Stimulated activated effector memory CD8-positive, alpha-beta T cell treated with anti-CD3 and anti-CD28 coated beads, Interleukin-12 subunit alpha, Interleukin-12 subunit beta, amount 100 ng/mL, for 72 hours (primary cell): ENCODE measurements around the gene SYT5.
"Not testable (repeated sequence)": the region's sequence is repeated elsewhere in the genome, so short reads cannot be mapped to it uniquely, and the experiment has no call there.

Experiments
- ATAC-seq: fragments of 150-1000 bp; cut with Tn5 transposase; 2 replicates; pipeline ENCODE4 v1.10.0; 2021
- DNase-seq, 2 donors: peaks; one replicate each; pipeline ENCODE4 v3.0.0; 2021 to 2022; ENCODE audit warnings: low spot score in 2 of 2
- H3K27ac Mint-ChIP-seq: one replicate; pipeline ENCODE4 v1.8.0; 2022; ENCODE audit warnings: mild to moderate bottlenecking, mixed read lengths
- H3K36me3 Mint-ChIP-seq: one replicate; pipeline ENCODE4 v1.8.0; 2022; ENCODE audit warnings: mild to moderate bottlenecking, mixed read lengths
- H3K4me1 Mint-ChIP-seq: one replicate; pipeline ENCODE4 v1.8.0; 2022; ENCODE audit warnings: mixed read lengths
- H3K4me3 Mint-ChIP-seq: one replicate; pipeline ENCODE4 v1.8.0; 2022; ENCODE audit warnings: mild to moderate bottlenecking, mixed read lengths
- H3K9me3 Mint-ChIP-seq: one replicate; pipeline ENCODE4 v1.8.0; 2022; ENCODE audit warnings: mixed read lengths

SYT5 gene

GRCh38 chr19:55161571-55162322 is 18.3 kb downstream of the SYT5 start:
- Mint-ChIP-seq H3K27ac (no peak overlapping the region), H3K4me1 (peaks cover 18% of the 10 kb centered on the region)
- DNase-seq: no peak

DNA sequence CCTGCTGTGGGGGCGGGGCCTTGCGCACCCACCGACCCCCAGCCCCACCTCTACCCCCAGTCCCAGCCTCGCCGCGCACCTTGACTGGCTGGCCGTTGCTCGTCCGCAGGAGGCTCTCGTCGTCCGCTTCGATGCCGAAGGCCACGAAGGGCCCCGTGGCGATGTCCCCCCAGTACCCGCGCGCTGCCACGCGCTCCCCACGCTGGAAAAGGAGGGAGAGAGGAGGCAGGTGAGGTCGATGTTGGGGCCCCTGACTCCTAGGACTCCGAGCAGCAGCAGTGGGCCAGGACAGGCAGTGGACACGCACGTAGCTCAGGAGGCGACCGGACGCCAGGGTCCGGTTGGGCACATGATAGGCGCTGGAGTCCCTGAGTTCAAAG is 19.1 kb downstream of the SYT5 start:
- Mint-ChIP-seq H3K9me3 (no peaks in the 10 kb centered on the region), H3K27ac (no peak overlapping the region), H3K4me3 (no peak overlapping the region), H3K36me3 (no peaks in the 10 kb centered on the region), H3K4me1 (peaks cover 16% of the 10 kb centered on the region)
- ATAC-seq: no peak
- no peak for DNase-seq

More at GRCh38 chr19:55161571-55162322, 18.3 kb downstream of the SYT5 start:
- Mint-ChIP-seq H3K9me3 (no peaks in the 10 kb centered on the region), H3K36me3 (peaks cover 3% of the 10 kb centered on the region), H3K4me3 (no peak overlapping the region)
- no peak for ATAC-seq

- Mint-ChIP-seq H3K4me3 (no peak overlapping the region), H3K4me1 (peaks cover 16% of the 10 kb centered on the region), H3K27ac (no peak overlapping the region), H3K9me3 (no peaks in the 10 kb centered on the region), H3K36me3 (no peaks in the 10 kb centered on the region)
- DNase-seq (peak; percentile 91 to 93), ATAC-seq (peak; percentile 89)
Measured at GRCh38 chr19:55160128-55160985, 19.7 kb downstream of the SYT5 start.

DNA sequence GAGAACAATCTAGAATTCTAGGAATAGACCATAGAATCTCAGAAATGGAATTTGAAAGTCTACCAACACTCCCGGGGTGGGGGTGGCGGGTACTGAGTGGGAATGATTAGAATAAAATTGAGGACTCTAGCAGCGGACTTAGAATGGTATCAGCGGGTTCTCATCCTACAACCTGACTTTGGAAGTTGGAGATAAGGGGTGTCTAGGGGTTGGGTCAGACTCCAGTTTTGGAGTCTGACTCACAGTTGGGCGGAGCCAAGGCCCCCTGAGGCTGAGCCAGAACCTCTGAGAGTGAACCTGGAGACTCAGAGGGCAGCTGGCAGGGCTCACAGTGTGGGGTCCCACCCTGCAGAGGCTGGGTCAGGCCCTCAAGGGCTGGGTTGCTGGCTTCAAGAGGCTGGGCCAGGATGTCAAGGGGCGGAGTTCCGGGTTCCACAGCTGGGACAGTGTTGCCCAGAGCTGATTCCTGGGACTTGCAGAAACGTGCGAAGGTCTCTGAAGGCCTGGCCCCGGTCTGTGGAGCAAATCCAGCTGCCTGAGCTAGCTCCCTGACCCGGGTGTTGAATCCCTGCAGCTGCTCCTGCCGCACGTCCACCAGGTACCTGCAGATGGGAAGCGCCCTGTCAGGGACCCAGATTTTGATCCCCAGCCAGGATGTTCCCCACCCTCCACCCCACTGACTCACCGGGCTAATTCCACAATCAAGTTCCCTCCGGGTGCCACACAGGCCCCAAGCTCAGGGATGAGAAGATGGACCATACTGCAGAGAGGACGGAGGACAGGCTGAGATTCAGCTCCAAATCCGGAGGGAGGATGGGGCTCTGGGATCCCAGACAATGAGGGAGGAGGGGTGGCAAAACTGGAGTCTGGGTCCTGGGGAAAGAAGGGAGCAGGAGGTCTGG is 21.0 kb downstream of the SYT5 start:
- H3K4me3 Mint-ChIP-seq: no peak overlapping the region
- H3K9me3 Mint-ChIP-seq: no peaks in the 10 kb centered on the region
- no peaks in the 10 kb centered on the region for H3K36me3 Mint-ChIP-seq
- ATAC-seq (no peak), DNase-seq (no peak)
- H3K4me1 Mint-ChIP-seq: peaks cover 21% of the 10 kb centered on the region
- H3K27ac Mint-ChIP-seq: no peak overlapping the region

DNA sequence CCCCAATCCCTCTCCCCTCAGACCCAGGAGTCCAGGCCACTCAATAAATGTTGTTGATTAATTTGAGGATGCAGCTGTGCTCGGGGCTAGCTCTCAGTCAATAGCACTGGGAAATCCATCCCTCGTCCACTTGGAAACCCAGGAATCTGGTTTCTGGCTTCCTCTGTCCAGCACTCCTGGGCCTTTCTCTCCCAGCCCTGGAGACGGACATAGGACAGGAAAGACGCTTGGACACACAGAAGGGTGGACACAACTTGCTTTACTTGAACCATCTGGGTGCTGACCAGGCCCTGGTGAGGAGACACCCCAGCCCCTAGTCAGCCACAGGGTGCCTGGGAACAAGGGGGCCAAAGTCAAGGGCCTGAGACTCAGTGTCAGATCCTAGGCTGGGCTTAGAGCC is 21.7 kb downstream of the SYT5 start:
- H3K27ac Mint-ChIP-seq: no peak overlapping the region
- no peaks in the 10 kb centered on the region for H3K9me3 Mint-ChIP-seq
- no peak overlapping the region for H3K4me3 Mint-ChIP-seq
- H3K4me1 Mint-ChIP-seq: peaks cover 26% of the 10 kb centered on the region
- ATAC-seq (no peak), DNase-seq (no peak)
- no peaks in the 10 kb centered on the region for H3K36me3 Mint-ChIP-seq

DNA sequence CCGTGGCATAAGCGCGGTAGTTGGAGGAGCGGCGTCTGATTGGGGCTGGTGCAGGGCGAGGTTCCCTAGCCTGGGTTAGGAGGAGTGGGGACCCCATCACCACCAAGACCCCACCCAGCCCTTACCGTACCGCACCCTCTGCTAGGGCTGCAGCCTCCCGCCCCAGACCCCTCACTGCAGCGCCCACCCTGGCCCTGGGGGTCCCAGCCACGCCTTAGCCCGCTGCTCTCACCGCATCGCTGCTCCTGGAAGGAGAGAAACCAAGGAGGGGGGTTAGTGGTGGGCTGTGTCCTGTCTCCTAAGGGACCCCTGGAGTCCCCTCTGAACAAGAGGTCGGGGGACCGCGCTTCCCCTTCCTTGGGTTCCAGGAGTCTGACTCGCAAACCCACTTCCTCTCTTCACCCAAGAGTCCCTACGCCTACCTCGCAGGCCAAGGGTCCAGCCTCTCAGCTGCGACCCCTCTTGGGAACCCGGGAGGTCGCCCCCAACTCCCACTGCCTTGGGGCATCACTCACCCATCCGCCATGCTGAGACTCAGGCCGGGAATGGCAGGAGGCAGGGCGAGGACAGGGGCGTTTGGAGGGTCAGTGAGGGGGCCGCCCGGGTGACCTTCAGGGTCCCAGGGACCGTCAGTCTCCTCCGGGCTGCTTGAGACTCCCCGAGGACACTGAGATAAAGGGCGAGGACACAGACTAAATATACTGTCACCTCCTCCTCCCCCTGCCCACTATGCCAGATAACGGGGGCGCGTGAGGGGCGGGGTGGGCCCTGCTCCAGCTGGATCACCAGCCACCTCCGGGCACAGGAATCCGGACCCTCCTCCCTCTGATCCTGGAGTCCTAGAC is 22.8 kb downstream of the SYT5 start, which contains the start of gene TNNI3:
TNNI3 (minus strand) TSS at position 669 of the 845 bp plus-strand sequence; CDS start at position 526, 143 bp downstream.
- Mint-ChIP-seq H3K4me1 (peaks cover 27% of the 10 kb centered on the region), H3K4me3 (peak within 1 kb of the TSS; percentile 15), H3K27ac (no peak within 1 kb of the TSS), H3K9me3 (peaks cover 1% of the 10 kb centered on the region), H3K36me3 (no peaks in the 10 kb centered on the region)
- DNase-seq: no peak
- no peak for ATAC-seq

GRCh38 chr19:55156202-55157063 is 23.7 kb downstream of the SYT5 start:
- ATAC-seq (no peak), DNase-seq (no peak)
- Mint-ChIP-seq H3K36me3 (no peaks in the 10 kb centered on the region), H3K4me1 (peaks cover 36% of the 10 kb centered on the region), H3K9me3 (peaks cover 6% of the 10 kb centered on the region), H3K4me3 (peak overlapping the region; percentile 15), H3K27ac (no peak overlapping the region)

DNA sequence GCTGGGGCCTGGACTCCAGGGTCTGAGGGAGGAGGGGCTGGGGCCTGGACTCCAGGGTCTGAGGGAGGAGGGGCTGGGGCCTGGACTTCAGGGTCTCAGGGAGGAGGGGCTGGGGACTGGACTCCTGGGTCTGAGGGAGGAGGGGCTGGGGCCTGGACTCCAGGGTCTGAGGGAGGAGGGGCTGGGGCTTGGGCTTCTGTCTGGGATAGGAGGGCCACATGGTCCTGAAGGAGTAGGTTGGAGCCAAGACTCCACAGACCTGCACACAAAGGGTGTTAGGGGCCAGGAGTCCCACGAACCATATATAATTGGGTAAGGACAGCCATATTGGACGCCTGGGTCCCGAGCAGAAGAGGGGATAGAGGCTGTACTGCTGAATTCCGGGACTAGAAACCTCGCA is 24.3 kb downstream of the SYT5 start:
- H3K4me3 Mint-ChIP-seq, H3K36me3 Mint-ChIP-seq: not testable (repeated sequence)
- peaks cover 35% of the 10 kb centered on the region for H3K4me1 Mint-ChIP-seq

GRCh38 chr19:55153652-55154264 is 26.3 kb downstream of the SYT5 start:
- Mint-ChIP-seq H3K4me3 (no peak overlapping the region), H3K27ac (no peak overlapping the region), H3K9me3 (peaks cover 6% of the 10 kb centered on the region), H3K4me1 (peaks cover 26% of the 10 kb centered on the region), H3K36me3 (no peaks in the 10 kb centered on the region)
- DNase-seq (no peak), ATAC-seq (no peak)

More for the DNA sequence above, 24.3 kb downstream of the SYT5 start:
- ATAC-seq, H3K9me3 Mint-ChIP-seq, DNase-seq, H3K27ac Mint-ChIP-seq: not testable (repeated sequence)

- no peak for ATAC-seq
- H3K4me1 Mint-ChIP-seq: peaks cover 26% of the 10 kb centered on the region
Measured at GRCh38 chr19:55152017-55152416, 28.1 kb downstream of the SYT5 start.

DNA sequence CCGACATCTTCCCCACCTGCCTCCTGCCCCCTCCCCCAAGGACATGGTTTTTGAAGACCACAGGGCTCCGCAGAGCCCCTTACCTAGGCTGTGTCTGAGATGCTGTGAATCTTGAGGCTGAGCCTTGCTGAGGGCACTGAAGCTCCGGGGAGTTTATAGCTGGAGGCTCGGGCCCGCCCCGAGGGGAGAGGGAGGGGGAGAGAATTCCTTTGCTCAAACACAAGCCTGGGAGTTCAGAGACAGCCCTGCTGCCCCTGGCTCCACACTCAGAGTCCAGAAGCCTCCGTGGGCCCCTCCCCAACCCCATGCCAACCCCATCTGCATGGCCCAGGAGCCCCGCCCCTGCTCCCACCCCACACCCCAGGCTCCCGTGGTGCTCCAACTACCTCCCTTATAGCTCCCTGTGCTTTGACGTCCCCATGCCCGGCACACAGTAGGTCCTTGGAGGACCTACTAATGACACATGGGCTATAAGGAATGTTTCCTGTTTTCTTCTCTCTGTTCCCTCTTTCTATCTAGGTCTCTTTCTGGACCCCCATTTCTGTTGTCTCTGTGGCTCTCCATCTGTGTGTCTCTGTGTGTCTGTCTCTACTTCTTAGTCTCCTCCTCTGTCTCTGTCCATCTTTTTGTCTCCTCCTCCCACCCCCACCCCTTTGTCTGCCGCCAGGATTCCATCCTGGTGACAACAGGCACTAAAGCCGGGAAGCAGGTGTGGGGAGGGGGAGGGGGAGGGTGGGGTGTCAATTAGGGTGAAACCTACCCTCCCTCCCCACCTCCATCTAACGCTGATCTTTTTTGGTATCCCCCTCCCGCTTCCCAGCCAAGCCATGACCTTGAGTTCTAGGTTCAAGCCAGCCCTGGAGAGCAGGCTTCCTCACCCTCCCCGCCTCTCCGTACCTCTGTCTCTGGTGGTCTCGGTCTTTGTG is 30.7 kb downstream of the SYT5 start, which contains the start of gene TNNT1:
TNNT1 (minus strand) TSS at position 129 of the 926 bp plus-strand sequence. CDS start 2,049 bp downstream, outside the sequence.
- H3K9me3 Mint-ChIP-seq: peaks cover 6% of the 10 kb centered on the region
- no peaks in the 10 kb centered on the region for H3K36me3 Mint-ChIP-seq
- H3K27ac Mint-ChIP-seq: no peak within 1 kb of the TSS
- H3K4me3 Mint-ChIP-seq: no peak within 1 kb of the TSS
- DNase-seq: no peak
- peaks cover 17% of the 10 kb centered on the region for H3K4me1 Mint-ChIP-seq
- no peak for ATAC-seq

More at GRCh38 chr19:55152017-55152416, 28.1 kb downstream of the SYT5 start:
- Mint-ChIP-seq H3K36me3 (no peaks in the 10 kb centered on the region), H3K27ac (peak overlapping the region; percentile 75), H3K9me3 (peaks cover 6% of the 10 kb centered on the region), H3K4me3 (no peak overlapping the region)
- no peak for DNase-seq

GRCh38 chr19:55147545-55148251 is 32.4 kb downstream of the SYT5 start:
- Mint-ChIP-seq H3K4me3 (no peak overlapping the region), H3K9me3 (peaks cover 6% of the 10 kb centered on the region), H3K36me3 (no peaks in the 10 kb centered on the region), H3K27ac (no peak overlapping the region), H3K4me1 (peaks cover 10% of the 10 kb centered on the region)
- DNase-seq (no peak), ATAC-seq (no peak)
